Naive B cell (primary cell): Measurements from ENCODE around the gene MEIS1. TPM values are rescaled to one million over a fixed set of nuclear protein-coding genes. Genes with fewer than 3 reads are reported as not detected.

Source experiments
- ATAC-seq, 2 donors: fragments of 150-1000 bp; cut with Tn5 transposase; 2 replicates each; pipeline ENCODE4 v1.10.0; 2021; ENCODE audit warnings: low read depth in 2 of 2, mild to moderate bottlenecking in 2 of 2, moderate library complexity in 2 of 2
- DNase-seq: peaks from one replicate; pipeline ENCODE4 v3.0.0; 2022
- H3K27ac Mint-ChIP-seq, 6 donors: one replicate each; pipeline ENCODE4 v1.8.0; 2020 to 2022; ENCODE audit warnings: mild to moderate bottlenecking in 6 of 6, mixed read lengths in 6 of 6, moderate library complexity in 5 of 6, inconsistent platforms in 2 of 6
- H3K27me3 Mint-ChIP-seq, 3 donors: one replicate each; pipeline ENCODE4 v1.8.0; 2021 to 2022; ENCODE audit warnings: mixed read lengths in 3 of 3, mild to moderate bottlenecking in 1 of 3
- H3K36me3 Mint-ChIP-seq, 2 donors: one replicate each; pipeline ENCODE4 v1.8.0; 2020 to 2022; ENCODE audit warnings: mixed read lengths in 2 of 2, inconsistent platforms in 1 of 2, mild to moderate bottlenecking in 1 of 2
- H3K4me1 Mint-ChIP-seq, 3 donors: one replicate each; pipeline ENCODE4 v1.8.0; 2020 to 2022; ENCODE audit warnings: mixed read lengths in 3 of 3, inconsistent platforms in 1 of 3, mild to moderate bottlenecking in 1 of 3, moderate library complexity in 1 of 3
- H3K4me3 Mint-ChIP-seq, 8 donors: one replicate each; pipeline ENCODE4 v1.8.0; 2020 to 2022; ENCODE audit warnings: mild to moderate bottlenecking in 8 of 8, mixed read lengths in 8 of 8, moderate library complexity in 8 of 8, inconsistent platforms in 2 of 8
- H3K9me3 Mint-ChIP-seq, 7 donors: one replicate each; pipeline ENCODE4 v1.8.0; 2020 to 2022; ENCODE audit warnings: mixed read lengths in 7 of 7, mild to moderate bottlenecking in 5 of 7, inconsistent platforms in 2 of 7, moderate library complexity in 1 of 7
- polyA plus RNA-seq, 6 donors: library from polyadenylated mRNA; unstranded; fragments of 300-500 nt; fragmentation: Illumina TruSeq; gene quantifications; one replicate each; pipeline ENCODE4 v1.2.3, GENCODE V29; 2021; ENCODE audit warnings: low read depth in 6 of 6

The MEIS1 gene
- polyA plus RNA-seq, 6 donors from 2014 or later, result 0.56 to 1.9 (median 0.90) TPM; not detected in 3

DNA sequence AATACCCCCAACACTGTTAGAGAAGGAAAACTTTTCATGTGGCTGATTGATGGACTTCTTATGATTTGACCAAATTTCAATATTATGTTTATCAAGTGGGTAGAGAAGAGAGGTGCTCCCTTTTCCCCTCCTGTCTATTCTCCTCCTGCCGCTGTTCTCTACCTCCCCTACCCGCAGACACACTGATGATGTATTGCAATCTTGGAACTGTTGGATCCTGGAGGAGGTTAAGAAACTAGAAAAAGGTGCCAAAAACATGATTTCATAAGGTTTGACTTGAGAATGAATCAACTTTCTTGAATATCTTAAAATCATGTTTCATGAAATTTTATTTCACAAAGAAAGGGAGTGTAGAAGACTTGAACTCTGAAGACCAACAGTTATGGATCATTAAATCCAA, 125.8 kb downstream of the MEIS1 start:
- ATAC-seq (no peak), DNase-seq (no peak)
- no peaks in the 10 kb centered on the region for H3K9me3 Mint-ChIP-seq
- no peak overlapping the region for H3K4me3 Mint-ChIP-seq
- H3K36me3 Mint-ChIP-seq, result no peaks in the 10 kb centered on the region
- H3K27me3 Mint-ChIP-seq, result peaks cover 14 to 29% (median 15%) of the 10 kb centered on the region in 3 donors
- H3K27ac Mint-ChIP-seq, result no peak overlapping the region
- peaks cover 0 to 9% (median 8%) of the 10 kb centered on the region in 3 donors for H3K4me1 Mint-ChIP-seq

DNA sequence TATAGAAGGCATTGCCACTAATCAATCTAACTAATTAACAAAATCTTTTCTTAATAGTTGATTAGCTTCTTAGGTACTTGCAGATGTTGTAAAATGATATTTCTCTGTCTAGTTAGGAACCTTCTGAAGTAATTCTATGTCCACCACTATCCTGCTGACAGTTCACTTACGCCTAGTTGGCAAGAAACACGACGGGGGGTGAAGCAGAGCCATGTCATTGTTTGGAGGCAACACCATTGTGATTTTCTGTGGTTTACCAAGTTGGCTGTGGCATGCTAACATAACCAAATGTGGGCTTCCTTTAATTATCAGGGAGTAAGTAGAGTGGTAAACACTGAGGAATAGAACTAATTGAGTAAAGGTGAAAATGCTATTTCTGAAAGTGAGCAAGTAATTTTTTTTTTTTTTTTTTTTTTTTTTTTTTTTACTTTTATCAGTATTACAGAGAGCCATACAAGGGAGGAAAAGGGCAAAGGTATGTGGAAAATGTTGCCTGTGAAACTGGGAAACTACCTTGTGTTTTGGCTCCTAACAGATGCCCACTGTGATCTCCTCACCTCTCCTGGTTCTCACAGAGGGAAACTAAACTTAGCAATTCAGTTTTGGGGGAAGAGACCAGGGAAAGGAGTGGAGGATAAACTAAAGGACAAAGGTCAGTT, 126.8 kb downstream of the MEIS1 start:
- Mint-ChIP-seq H3K27me3 (peaks cover 14 to 21% (median 18%) of the 10 kb centered on the region in 3 donors), H3K9me3 (no peaks in the 10 kb centered on the region), H3K36me3 (no peaks in the 10 kb centered on the region), H3K27ac (no peak overlapping the region), H3K4me1 (no peaks in the 10 kb centered on the region), H3K4me3 (no peak overlapping the region)
- DNase-seq (no peak), ATAC-seq (no peak)

DNA sequence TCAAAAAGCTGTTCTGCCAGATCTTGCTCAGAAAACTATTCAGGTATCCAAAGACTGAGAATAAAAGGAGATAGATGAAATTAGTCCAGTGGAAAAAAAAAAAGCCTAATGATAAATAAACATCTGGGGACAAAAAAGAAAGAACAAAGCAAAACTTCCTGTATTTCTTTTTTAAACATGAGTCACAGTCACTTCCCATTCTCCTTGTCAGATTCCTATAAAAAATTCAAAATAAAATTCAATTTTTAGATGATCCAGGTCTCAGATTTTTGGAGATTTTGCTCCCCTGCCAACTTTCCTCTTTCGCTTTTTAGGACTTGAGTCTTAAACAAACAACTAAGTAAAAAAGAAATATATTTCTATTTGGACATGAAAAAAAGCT, 127.4 kb downstream of the MEIS1 start:
- Mint-ChIP-seq H3K4me1 (no peaks in the 10 kb centered on the region), H3K36me3 (no peaks in the 10 kb centered on the region)

DNA sequence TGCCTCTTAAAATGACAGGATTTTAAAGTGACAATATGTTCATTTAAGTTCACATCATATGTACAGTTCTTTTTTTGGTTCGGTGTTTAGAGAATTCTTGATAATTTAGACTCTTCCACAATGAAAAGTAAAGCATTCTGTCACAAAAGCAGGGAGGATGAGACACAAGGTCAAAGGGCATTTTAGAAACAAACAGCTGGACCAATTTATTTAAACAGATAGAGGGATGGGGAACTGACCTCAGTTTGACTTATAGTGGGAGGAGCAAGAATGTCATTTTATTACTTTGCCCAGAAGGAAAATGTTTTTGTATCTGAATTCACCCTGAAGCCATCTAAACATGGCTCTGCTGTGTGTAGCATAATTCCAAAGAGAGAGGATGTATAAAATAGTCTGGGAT, 128.5 kb downstream of the MEIS1 start:
- H3K9me3 Mint-ChIP-seq, result no peaks in the 10 kb centered on the region
- no peak overlapping the region for H3K27ac Mint-ChIP-seq
- no peaks in the 10 kb centered on the region for H3K36me3 Mint-ChIP-seq
- DNase-seq, result no peak
- ATAC-seq, result no peak
- H3K4me1 Mint-ChIP-seq, result no peaks in the 10 kb centered on the region
- H3K27me3 Mint-ChIP-seq, result peaks cover 11 to 25% (median 13%) of the 10 kb centered on the region in 3 donors
- no peak overlapping the region for H3K4me3 Mint-ChIP-seq

More for the DNA sequence above, 127.4 kb downstream of the MEIS1 start:
- Mint-ChIP-seq H3K4me3 (no peak overlapping the region), H3K27ac (no peak overlapping the region), H3K9me3 (no peaks in the 10 kb centered on the region), H3K27me3 (peaks cover 14 to 21% (median 18%) of the 10 kb centered on the region in 3 donors)
- DNase-seq (no peak), ATAC-seq (no peak)

DNA sequence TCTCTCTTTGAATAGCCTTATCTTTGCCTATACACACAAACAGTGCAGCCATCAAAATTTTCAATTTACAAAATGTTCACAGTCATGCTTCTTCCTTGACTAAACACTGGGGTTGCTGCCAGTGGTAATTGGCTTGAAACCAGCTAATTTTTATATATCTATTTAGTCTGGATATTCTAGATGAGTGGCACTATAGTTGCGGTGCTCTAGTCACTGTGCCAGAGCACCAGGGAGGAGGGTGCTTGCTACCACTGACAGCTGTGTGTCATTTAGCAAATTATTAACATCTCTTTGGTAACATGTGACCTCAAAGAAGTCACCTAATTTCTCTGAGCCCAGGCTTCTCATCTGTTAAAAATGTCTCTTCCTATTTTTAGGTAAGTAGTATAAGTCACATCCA, 130.4 kb downstream of the MEIS1 start:
- Mint-ChIP-seq H3K4me3 (no peak overlapping the region), H3K4me1 (peaks cover 0 to 5% (median 0%) of the 10 kb centered on the region in 3 donors), H3K9me3 (no peaks in the 10 kb centered on the region), H3K27me3 (peaks cover 18 to 32% (median 22%) of the 10 kb centered on the region in 3 donors), H3K36me3 (no peaks in the 10 kb centered on the region), H3K27ac (no peak overlapping the region)
- no peak for DNase-seq
- ATAC-seq, result no peak

DNA sequence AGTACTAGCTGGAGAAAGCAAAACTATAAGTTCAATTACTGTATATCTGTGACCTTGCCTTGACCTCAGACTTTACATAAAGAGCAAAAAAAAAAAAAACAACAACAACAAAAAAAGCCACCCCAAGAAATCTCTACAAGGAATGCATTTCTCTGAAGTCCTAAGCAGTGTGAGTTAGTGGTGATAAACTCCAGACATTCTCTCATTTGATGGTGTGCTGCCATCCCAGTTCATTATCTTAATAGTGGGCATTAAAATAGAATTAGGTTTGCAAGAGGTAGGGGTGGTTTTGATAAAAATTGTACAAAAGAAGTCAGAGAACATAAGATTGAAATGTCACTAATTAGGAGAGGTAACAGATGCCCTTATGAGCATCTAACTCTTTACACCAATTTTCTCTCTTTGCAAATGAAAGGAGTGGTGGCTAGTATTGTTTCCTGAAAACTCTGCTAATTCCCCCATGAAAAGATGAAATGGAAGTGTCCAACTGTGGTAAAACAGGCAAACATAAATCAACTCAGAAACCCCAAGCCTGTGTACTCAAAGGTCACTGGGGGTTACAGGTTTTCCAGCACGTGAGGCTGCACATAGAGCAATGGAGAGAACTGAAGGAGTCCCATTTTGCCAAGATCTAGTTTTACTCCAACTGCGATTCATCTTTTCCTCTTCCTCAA, 131.9 kb downstream of the MEIS1 start:
- ATAC-seq (no peak), DNase-seq (no peak)
- no peaks in the 10 kb centered on the region for H3K36me3 Mint-ChIP-seq
- peaks cover 0 to 5% (median 0%) of the 10 kb centered on the region in 3 donors for H3K4me1 Mint-ChIP-seq
- H3K27ac Mint-ChIP-seq, result no peak overlapping the region
- H3K4me3 Mint-ChIP-seq, result no peak overlapping the region
- peaks cover 24 to 36% (median 25%) of the 10 kb centered on the region in 3 donors for H3K27me3 Mint-ChIP-seq
- H3K9me3 Mint-ChIP-seq, result peaks cover 0 to 2% (median 0%) of the 10 kb centered on the region in 7 donors

DNA sequence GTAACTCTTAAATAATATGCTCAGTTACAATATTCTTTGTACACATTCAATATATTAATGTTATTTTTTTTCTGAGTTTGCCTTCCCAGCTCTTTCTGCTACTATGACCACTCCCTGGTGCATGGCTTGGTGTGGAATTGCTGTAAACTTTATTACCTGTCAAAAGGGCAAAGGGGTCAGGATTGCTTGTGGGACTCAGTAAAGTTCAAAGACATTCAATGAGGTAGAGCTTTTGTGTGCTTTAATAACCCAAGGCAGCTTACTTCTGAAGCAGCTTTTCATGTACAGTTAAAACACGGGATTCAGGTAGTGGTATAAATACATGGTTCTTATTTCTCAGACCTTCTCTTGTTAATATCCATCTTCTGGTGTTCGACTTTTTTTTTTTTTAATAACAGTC, 132.8 kb downstream of the MEIS1 start:
- no peak for ATAC-seq
- DNase-seq, result no peak
- Mint-ChIP-seq H3K27ac (no peak overlapping the region), H3K4me1 (peaks cover 0 to 5% (median 0%) of the 10 kb centered on the region in 3 donors), H3K4me3 (no peak overlapping the region), H3K9me3 (peaks cover 0 to 2% (median 0%) of the 10 kb centered on the region in 7 donors), H3K36me3 (no peaks in the 10 kb centered on the region), H3K27me3 (peaks cover 23 to 39% (median 27%) of the 10 kb centered on the region in 3 donors)

DNA sequence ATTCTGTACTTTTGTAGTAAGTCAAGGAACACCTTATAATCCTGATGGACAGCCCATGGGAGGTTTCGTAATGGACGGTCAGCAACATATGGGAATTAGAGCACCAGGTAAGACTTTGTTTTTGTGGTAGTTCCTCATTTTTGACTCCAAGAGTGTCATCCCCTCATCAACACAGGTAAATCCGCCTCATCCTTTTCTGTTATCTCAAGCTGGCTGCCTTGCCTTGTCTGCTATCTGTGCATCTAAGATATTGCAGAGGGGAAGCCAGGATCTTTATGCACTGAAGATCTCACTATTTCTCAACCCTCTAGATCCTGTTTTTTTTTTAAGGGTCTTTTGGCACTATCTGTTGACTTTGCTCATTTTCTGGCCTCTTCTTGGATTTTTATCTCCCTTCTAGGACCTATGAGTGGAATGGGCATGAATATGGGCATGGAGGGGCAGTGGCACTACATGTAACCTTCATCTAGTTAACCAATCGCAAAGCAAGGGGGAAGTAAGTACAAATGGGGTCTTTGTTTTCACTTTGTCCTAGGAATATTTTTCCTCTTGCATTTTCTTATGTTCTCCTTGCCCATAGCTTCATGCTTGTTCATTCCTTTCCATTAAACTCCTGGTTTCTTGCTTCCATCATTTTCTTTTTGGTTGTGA, 133.8 kb downstream of the MEIS1 start:
- peaks cover 0 to 2% (median 0%) of the 10 kb centered on the region in 7 donors for H3K9me3 Mint-ChIP-seq
- peaks cover 0 to 5% (median 2%) of the 10 kb centered on the region in 3 donors for H3K4me1 Mint-ChIP-seq
- H3K27ac Mint-ChIP-seq, result no peak overlapping the region

DNA sequence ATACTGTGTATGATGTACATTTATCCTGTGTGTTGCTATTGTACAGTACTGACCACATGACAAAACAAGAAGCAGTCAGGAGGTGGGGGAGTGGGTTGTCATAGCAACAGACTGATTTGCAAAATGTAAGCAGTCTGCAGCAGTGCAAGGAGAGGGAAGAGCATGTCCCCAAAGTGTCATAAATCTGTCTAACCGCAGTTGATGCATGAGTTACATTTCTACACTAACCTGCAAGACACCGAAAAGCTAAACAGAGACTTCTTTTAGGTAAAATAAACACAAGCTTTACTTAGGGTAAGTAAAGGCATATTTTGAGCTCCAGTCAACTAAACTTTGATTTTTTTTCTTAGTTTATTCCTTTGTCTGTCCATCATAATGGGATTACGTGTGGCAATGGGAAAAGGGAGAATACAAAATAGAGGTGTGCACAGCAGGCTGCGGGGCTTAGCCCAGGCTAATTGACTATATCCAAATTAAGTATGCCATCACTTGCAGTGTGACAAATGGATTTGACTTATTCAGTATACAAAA, 134.5 kb downstream of the MEIS1 start:
- Mint-ChIP-seq H3K36me3 (no peaks in the 10 kb centered on the region), H3K4me3 (no peak overlapping the region), H3K27me3 (peaks cover 26 to 33% (median 32%) of the 10 kb centered on the region in 3 donors), H3K4me1 (peaks cover 0 to 5% (median 2%) of the 10 kb centered on the region in 3 donors), H3K9me3 (peaks cover 0 to 2% (median 0%) of the 10 kb centered on the region in 7 donors), H3K27ac (no peak overlapping the region)
- peak; percentile 27 to 59 for ATAC-seq
- no peak for DNase-seq

More for the DNA sequence above, 133.8 kb downstream of the MEIS1 start:
- no peak for ATAC-seq
- Mint-ChIP-seq H3K27me3 (peaks cover 26 to 33% (median 27%) of the 10 kb centered on the region in 3 donors), H3K36me3 (no peaks in the 10 kb centered on the region), H3K4me3 (no peak overlapping the region)
- DNase-seq, result no peak

DNA sequence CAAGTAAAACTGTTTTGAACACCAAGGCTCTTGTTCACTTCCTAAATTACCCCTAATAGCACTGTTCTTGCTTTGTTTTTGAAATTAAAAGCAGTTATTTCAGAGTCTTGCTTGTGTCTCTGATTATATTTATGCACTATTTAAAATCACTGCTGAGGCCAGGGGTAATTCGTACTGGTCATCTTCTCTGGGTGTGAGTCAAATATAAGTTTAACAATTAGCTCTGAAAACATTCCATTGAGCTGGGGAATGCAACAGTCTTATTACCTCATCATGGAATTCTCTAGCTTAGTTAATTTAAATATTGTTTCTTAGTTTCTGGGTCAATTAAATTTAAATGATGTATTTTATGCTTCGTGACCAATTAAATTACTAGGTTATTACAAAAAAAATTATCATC, 135.0 kb downstream of the MEIS1 start:
- DNase-seq (no peak), ATAC-seq (no peak)
- Mint-ChIP-seq H3K27ac (no peak overlapping the region), H3K36me3 (no peaks in the 10 kb centered on the region), H3K4me1 (peaks cover 4 to 9% (median 6%) of the 10 kb centered on the region in 3 donors), H3K9me3 (peaks cover 0 to 2% (median 0%) of the 10 kb centered on the region in 7 donors), H3K27me3 (peaks cover 31 to 39% (median 38%) of the 10 kb centered on the region in 3 donors), H3K4me3 (no peak overlapping the region)

DNA sequence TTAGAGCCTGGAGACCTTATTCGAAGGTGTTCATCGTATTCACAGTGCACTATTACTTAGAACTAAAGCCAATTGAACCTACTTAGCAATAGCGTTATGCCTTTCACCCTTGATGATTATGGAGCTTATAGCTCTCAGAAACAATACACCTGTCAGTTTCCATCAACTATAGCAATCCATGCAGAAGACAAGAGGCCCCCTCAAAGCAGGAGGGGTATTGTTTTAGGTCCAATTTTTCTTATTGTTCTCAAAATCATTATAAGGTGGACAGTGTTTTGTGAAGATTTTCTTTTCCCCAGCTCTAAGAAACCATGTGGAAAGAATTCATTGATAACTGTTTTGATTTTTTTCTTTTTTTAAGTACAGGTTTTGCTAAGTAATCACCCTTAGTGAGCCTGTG, 135.5 kb downstream of the MEIS1 start:
- Mint-ChIP-seq H3K4me1 (peaks cover 9 to 14% (median 11%) of the 10 kb centered on the region in 3 donors), H3K4me3 (no peak overlapping the region), H3K9me3 (peaks cover 0 to 2% (median 0%) of the 10 kb centered on the region in 7 donors), H3K27me3 (peaks cover 36 to 44% (median 43%) of the 10 kb centered on the region in 3 donors), H3K27ac (no peak overlapping the region), H3K36me3 (no peaks in the 10 kb centered on the region)
- no peak for DNase-seq
- no peak for ATAC-seq

DNA sequence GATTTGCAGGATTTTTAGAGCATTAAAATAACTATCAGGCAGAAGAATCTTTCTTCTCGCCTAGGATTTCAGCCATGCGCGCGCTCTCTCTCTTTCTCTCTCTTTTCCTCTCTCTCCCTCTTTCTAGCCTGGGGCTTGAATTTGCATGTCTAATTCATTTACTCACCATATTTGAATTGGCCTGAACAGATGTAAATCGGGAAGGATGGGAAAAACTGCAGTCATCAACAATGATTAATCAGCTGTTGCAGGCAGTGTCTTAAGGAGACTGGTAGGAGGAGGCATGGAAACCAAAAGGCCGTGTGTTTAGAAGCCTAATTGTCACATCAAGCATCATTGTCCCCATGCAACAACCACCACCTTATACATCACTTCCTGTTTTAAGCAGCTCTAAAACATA, 137.0 kb downstream of the MEIS1 start:
- Mint-ChIP-seq H3K27me3 (peaks cover 43 to 52% (median 48%) of the 10 kb centered on the region in 3 donors), H3K4me1 (peaks cover 12 to 23% (median 17%) of the 10 kb centered on the region in 3 donors), H3K27ac (no peak overlapping the region), H3K36me3 (no peaks in the 10 kb centered on the region), H3K4me3 (no peak overlapping the region), H3K9me3 (peaks cover 0 to 2% (median 0%) of the 10 kb centered on the region in 7 donors)
- DNase-seq (no peak), ATAC-seq (no peak)

DNA sequence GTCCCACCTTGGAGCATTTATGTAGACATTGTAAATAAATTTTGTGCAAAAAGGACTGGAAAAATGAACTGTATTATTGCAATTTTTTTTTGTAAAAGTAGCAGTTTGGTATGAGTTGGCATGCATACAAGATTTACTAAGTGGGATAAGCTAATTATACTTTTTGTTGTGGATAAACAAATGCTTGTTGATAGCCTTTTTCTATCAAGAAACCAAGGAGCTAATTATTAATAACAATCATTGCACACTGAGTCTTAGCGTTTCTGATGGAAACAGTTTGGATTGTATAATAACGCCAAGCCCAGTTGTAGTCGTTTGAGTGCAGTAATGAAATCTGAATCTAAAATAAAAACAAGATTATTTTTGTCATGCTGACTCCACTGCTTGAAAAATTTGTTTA, 137.5 kb downstream of the MEIS1 start:
- H3K27ac Mint-ChIP-seq, result no peak overlapping the region
- DNase-seq, result no peak
- no peaks in the 10 kb centered on the region for H3K36me3 Mint-ChIP-seq
- H3K4me1 Mint-ChIP-seq, result peaks cover 15 to 28% (median 21%) of the 10 kb centered on the region in 3 donors
- no peak overlapping the region for H3K4me3 Mint-ChIP-seq
- ATAC-seq, result no peak
- peaks cover 43 to 57% (median 50%) of the 10 kb centered on the region in 3 donors for H3K27me3 Mint-ChIP-seq
- H3K9me3 Mint-ChIP-seq, result peaks cover 0 to 2% (median 0%) of the 10 kb centered on the region in 7 donors
